OCI-LY7 (cell line): ENCODE data around the gene CPNE5. TPM values are rescaled to one million over a fixed set of nuclear protein-coding genes. Genes with fewer than 3 reads are reported as not detected.

Source experiments
- BruUV-seq: library from RNA; stranded (reverse); fragments of 400-500 nt; replicated peaks from 2 replicates; lab custom pipeline; 2021; lab: Mats Ljungman, UMichigan
- CTCF ChIA-PET: fragments of 300-600 bp; sonication (Branson Sonifier 250); formaldehyde crosslinking; loops from one replicate; lab custom pipeline; 2022; ENCODE audit warnings: antibody characterized with exemption; ENCODE audit not compliant: unreplicated experiment; lab: Charles Lee
- POLR2A ChIA-PET: fragments of 300-600 bp; sonication (Branson Sonifier 250); formaldehyde crosslinking; loops from one replicate; lab custom pipeline; 2022; ENCODE audit warnings: antibody characterized with exemption; lab: Charles Lee
- DNase-seq: peaks from one replicate; pipeline ENCODE4 v3.0.0-alpha.2; 2015; ENCODE audit warnings: low spot score
- H2AFZ ChIP-seq: fragments of 200-600 bp; sonication (generic), shearing (Covaris generic); 2 replicates; pipeline ENCODE4 v1.6.1; 2014; ENCODE audit warnings: mild to moderate bottlenecking, antibody characterized with exemption, low read length, moderate library complexity
- H3K27ac ChIP-seq: fragments of 200-600 bp; sonication (generic); 2 replicates; pipeline ENCODE4 v1.5.1; 2014; ENCODE audit warnings: mixed run types, low read depth, mild to moderate bottlenecking, moderate library complexity, low read length, inconsistent platforms; ENCODE audit not compliant: poor library complexity, severe bottlenecking
- H3K36me3 ChIP-seq: fragments of 200-600 bp; sonication (generic); 2 replicates; pipeline ENCODE4 v1.6.1; 2014; ENCODE audit warnings: mild to moderate bottlenecking, antibody characterized with exemption, low read length, moderate library complexity, mixed read lengths; ENCODE audit not compliant: insufficient read depth
- H3K4me1 ChIP-seq: fragments of 200-600 bp; sonication (generic); 2 replicates; pipeline ENCODE4 v1.5.1; 2014; ENCODE audit warnings: mild to moderate bottlenecking, low read length; ENCODE audit not compliant: insufficient read depth, poor library complexity, severe bottlenecking
- H3K4me2 ChIP-seq: fragments of 200-600 bp; sonication (generic); 2 replicates; pipeline ENCODE4 v1.6.1; 2014; ENCODE audit warnings: mild to moderate bottlenecking, low read length
- H3K4me3 ChIP-seq: fragments of 200-600 bp; sonication (generic); 2 replicates; pipeline ENCODE4 v1.5.1; 2014; ENCODE audit warnings: mild to moderate bottlenecking, low read depth, low read length; ENCODE audit not compliant: poor library complexity, severe bottlenecking
- H3K79me2 ChIP-seq: fragments of 200-600 bp; sonication (generic); 2 replicates; pipeline ENCODE4 v1.6.1; 2016; ENCODE audit warnings: low read depth, mild to moderate bottlenecking, low read length, moderate library complexity, mixed read lengths; ENCODE audit not compliant: insufficient read depth
- H3K9me2 ChIP-seq: fragments of 200-600 bp; sonication (generic); 2 replicates; pipeline ENCODE4 v1.6.1; 2016; ENCODE audit warnings: mild to moderate bottlenecking, low read length, mixed read lengths; ENCODE audit not compliant: insufficient read depth
- H3K9me3 ChIP-seq: fragments of 200-600 bp; sonication (generic); 2 replicates; pipeline ENCODE4 v1.6.1; 2014; ENCODE audit warnings: mild to moderate bottlenecking, mixed run types, low read length, mixed read lengths
- H4K20me1 ChIP-seq: fragments of 200-600 bp; sonication (generic); 2 replicates; pipeline ENCODE4 v1.6.1; 2014; ENCODE audit warnings: mild to moderate bottlenecking, antibody characterized with exemption, low read length, moderate library complexity, mixed read lengths; ENCODE audit not compliant: insufficient read depth
- CTCF ChIP-seq: fragments of 200-600 bp; sonication (generic); conservative IDR thresholded peaks from 2 replicates; pipeline ENCODE4 v1.5.1; 2014; ENCODE audit warnings: mild to moderate bottlenecking, antibody characterized with exemption, low read length, moderate library complexity, mixed read lengths
- EZH2phosphoT487 ChIP-seq: fragments of 200-600 bp; sonication (generic); IDR thresholded peaks from 2 replicates; pipeline ENCODE4 v1.6.1; 2018; ENCODE audit warnings: low read depth, borderline replicate concordance, mild to moderate bottlenecking, mixed run types, antibody characterized with exemption, low read length, moderate library complexity, mixed read lengths
- intact Hi-C: fragments of 100-400 bp; cut with micrococcal nuclease; formaldehyde crosslinking; loops from one replicate; pipeline ENCODE4 v1.10.0; 2022; ENCODE audit not compliant: unreplicated experiment
- total RNA-seq, 2 experiments: library from RNA; depleted of rRNA in 1 of 2; stranded (reverse); fragments of >200 nt in 1 of 2; shearing (Covaris generic) in 1 of 2; gene quantifications; 2 replicates each; pipeline ENCODE4 v1.2.3, GENCODE V29; 2014 to 2022

CPNE5 gene
- total RNA-seq, 2 experiments from 2014 or later = 37.7 to 89.8 TPM

DNA sequence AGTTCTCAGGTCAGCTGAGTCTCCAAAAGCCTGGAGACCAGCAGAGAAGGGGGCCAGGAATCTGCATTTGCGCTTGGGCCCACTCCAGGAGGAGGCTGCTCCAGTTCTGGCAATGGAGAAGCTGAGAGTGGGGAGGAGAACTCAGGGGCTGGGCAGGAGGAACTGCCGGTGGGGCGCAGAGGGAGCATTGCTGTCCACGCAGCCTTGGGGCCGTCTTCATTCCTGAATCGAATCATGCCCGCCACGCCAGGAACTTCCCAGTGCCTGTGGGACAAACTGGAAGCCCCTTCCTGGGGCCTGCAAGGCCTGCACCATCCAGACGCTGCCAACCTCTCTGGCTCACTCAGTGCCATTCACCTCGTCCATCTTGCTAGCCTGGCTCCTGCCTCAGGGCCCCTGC, 124.7 kb downstream of the CPNE5 start:
- intact Hi-C loops = no loop called here
- H3K4me2 ChIP-seq = no peak overlapping the region
- CTCF ChIA-PET = no interaction called here
- no peaks in the 10 kb centered on the region for H4K20me1 ChIP-seq
- H3K27ac ChIP-seq = no peak overlapping the region
- no peak overlapping the region for H3K4me3 ChIP-seq
- no TSS peak for BruUV-seq
- no peak overlapping the region for H2AFZ ChIP-seq
- H3K36me3 ChIP-seq = no peaks in the 10 kb centered on the region
- POLR2A ChIA-PET = no interaction called here
- no peaks in the 10 kb centered on the region for H3K79me2 ChIP-seq
- H3K4me1 ChIP-seq = peaks cover 9% of the 10 kb centered on the region
- no peak for DNase-seq
- TF ChIP-seq CTCF (no peak), EZH2phosphoT487 (no peak)
- H3K9me3 ChIP-seq = no peaks in the 10 kb centered on the region
- H3K9me2 ChIP-seq = no peaks in the 10 kb centered on the region

DNA sequence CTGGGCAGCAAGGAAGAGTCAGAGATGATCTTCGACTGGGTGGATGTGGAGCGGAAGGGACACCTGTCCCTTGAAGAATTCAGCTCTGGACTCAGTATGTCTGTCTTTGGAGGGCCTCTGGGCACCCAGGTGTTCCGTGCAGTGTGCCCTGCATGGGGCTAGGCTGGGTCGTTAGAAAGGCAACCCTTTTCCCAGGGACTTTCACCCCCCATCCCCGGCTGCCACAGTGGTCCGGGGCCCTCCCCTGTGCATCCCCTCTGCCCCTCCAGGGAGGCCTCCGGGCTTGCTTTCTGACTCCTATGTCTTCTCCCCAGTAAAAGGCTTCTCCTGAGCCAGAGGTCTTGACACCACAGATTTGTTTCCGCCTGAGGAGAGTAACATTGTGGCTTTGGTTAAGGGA, 125.4 kb downstream of the CPNE5 start:
- Histone ChIP-seq H3K79me2 (no peaks in the 10 kb centered on the region), H2AFZ (no peak overlapping the region), H3K4me3 (no peak overlapping the region), H3K9me3 (no peaks in the 10 kb centered on the region), H3K27ac (no peak overlapping the region), H3K9me2 (no peaks in the 10 kb centered on the region), H3K36me3 (no peaks in the 10 kb centered on the region), H3K4me2 (no peak overlapping the region), H4K20me1 (no peaks in the 10 kb centered on the region), H3K4me1 (peaks cover 3% of the 10 kb centered on the region)
- ChIA-PET CTCF (no interaction called here), POLR2A (no interaction called here)
- BruUV-seq = no TSS peak
- TF ChIP-seq CTCF = no peak
- TF ChIP-seq EZH2phosphoT487 = no peak
- no peak for DNase-seq
- intact Hi-C loops = no loop called here

DNA sequence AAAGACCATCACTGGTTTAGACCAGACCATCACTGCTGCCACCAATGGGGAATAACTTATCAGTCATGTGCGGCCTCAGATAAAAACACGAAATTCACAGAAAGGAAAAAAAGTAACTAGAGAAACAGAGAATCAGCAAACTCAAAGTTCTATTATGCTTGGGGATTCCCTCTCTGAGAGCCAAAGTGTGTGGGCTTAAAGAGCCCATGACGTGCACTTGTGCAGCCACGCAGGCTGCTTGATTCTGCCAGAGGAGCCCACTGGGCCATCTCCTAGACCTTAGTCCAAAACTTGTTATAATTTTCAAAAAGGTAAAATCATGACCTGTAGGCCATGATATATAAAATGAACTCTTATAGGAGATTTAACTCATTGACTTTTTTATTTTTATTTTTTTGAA, 126.4 kb downstream of the CPNE5 start:
- H3K4me2 ChIP-seq = no peak overlapping the region
- no peaks in the 10 kb centered on the region for H3K79me2 ChIP-seq
- no peaks in the 10 kb centered on the region for H3K9me2 ChIP-seq
- ChIA-PET POLR2A (no interaction called here), CTCF (no interaction called here)
- no peaks in the 10 kb centered on the region for H3K36me3 ChIP-seq
- TF ChIP-seq EZH2phosphoT487 (no peak), CTCF (no peak)
- no peak overlapping the region for H3K4me3 ChIP-seq
- BruUV-seq = no TSS peak
- no peaks in the 10 kb centered on the region for H4K20me1 ChIP-seq
- H3K9me3 ChIP-seq = no peaks in the 10 kb centered on the region
- H3K4me1 ChIP-seq = no peaks in the 10 kb centered on the region
- no peak overlapping the region for H3K27ac ChIP-seq
- no peak for DNase-seq
- no peak overlapping the region for H2AFZ ChIP-seq
- intact Hi-C loops = no loop called here
